HCT116 (cell line): ENCODE results near the gene DDHD1.

ENCODE experiments used
- ELF1 ChIP-seq: IDR thresholded peaks from 2 replicates; pipeline ENCODE4 v1.6.1; 2012; ENCODE audit warnings: low read depth, borderline replicate concordance
- EZH2 ChIP-seq: fragments of 200-600 bp; sonication (generic); IDR thresholded peaks from 2 replicates; pipeline ENCODE4 v1.6.1; 2017; ENCODE audit warnings: antibody characterized with exemption, mixed run types
- EZH2phosphoT487 ChIP-seq: fragments of 200-600 bp; IDR thresholded peaks from 2 replicates; pipeline ENCODE4 v1.6.1; 2018; ENCODE audit warnings: antibody characterized with exemption, borderline replicate concordance
- POLR2AphosphoS5 ChIP-seq: IDR thresholded peaks from 2 replicates; pipeline ENCODE4 v1.6.1; 2011; ENCODE audit warnings: mild to moderate bottlenecking, low read depth, low read length, moderate library complexity
- SP1 ChIP-seq: IDR thresholded peaks from 2 replicates; pipeline ENCODE4 v1.6.1; 2012; ENCODE audit warnings: low read depth
- ZFX ChIP-seq: fragments of 450-650 bp; IDR thresholded peaks from 2 replicates; pipeline ENCODE4 v1.6.1; 2017
- TF ChIP-seq, protein P1 (sequence below), 3 experiments: fragments of 200-600 bp in 1 of 3; sonication (generic) in 1 of 3; IDR thresholded peaks in 2 of 3; conservative IDR thresholded peaks in 1 of 3; 2 replicates each; pipeline ENCODE4 v1.5.1; 2012 to 2017; ENCODE audit warnings: low read depth in 2 of 3, low read length in 2 of 3, antibody characterized with exemption in 1 of 3, borderline replicate concordance in 1 of 3, control low read depth in 1 of 3, mild to moderate bottlenecking in 1 of 3, mixed read lengths in 1 of 3, mixed run types in 1 of 3, moderate library complexity in 1 of 3; ENCODE audit not compliant: insufficient read depth in 1 of 3

DNA sequence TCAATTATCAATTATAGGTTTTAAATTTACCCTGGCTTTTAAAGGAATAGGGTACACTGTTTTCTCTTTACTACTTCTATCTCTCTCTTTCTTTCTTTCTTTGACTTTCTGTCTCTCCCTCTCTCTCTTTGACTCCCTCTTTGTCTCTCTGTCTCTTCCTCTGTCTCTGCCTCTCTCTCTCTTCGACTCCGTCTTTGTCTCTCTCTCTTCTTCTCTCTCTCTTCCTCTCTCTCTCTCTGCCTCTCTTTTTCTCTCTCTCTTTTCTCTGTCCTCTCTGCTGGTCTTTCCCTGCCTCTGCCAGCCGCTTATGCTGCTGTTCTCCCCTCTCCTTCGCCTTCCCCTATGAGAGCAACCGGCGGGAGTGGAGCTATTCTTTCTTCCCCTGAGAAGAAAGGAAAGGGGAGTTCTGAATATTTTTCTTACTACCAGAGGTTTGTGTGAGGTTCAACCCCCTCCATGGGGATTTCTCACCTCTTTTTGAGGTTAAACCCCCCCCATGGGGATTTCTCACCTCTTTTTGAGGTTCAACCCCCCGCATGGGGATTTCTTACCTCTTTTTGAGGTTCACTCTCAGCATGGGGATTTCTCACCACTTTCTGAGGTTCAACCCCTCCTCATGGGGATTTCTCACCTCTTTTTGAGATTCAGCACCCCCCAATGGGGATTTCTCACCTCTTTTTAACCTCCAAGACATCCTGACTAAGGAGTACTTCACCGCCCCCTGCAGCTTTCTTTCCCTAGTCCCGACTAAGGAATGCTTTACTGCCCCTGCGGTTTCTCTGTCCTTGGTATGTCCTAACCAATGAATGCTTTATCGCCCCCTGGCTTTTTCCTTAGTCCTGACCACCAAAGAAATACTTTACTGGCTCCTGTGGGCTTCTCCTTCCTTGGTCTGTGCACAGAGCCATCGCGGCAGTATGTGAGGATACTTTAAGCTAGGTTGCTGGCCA lies 27.4 kb upstream of the DDHD1 start:
- TF ChIP-seq SP1 (no peak), ELF1 (no peak), POLR2AphosphoS5 (no peak), EZH2phosphoT487 (no peak), ZFX (no peak), EZH2 (no peak)
- TF ChIP-seq, protein P1, sequence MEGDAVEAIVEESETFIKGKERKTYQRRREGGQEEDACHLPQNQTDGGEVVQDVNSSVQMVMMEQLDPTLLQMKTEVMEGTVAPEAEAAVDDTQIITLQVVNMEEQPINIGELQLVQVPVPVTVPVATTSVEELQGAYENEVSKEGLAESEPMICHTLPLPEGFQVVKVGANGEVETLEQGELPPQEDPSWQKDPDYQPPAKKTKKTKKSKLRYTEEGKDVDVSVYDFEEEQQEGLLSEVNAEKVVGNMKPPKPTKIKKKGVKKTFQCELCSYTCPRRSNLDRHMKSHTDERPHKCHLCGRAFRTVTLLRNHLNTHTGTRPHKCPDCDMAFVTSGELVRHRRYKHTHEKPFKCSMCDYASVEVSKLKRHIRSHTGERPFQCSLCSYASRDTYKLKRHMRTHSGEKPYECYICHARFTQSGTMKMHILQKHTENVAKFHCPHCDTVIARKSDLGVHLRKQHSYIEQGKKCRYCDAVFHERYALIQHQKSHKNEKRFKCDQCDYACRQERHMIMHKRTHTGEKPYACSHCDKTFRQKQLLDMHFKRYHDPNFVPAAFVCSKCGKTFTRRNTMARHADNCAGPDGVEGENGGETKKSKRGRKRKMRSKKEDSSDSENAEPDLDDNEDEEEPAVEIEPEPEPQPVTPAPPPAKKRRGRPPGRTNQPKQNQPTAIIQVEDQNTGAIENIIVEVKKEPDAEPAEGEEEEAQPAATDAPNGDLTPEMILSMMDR (IDR thresholded peaks at IDR 0.05 in 2 of 3, conservative IDR thresholded peaks at IDR 0.05 in 1 of 3; ENCODE audit: borderline replicate concordance in 1 of 3, insufficient read depth in 1 of 3, low read depth in 2 of 3, low read length in 2 of 3): peak; percentile 47 to 64 (median 59); a peak in 5 of 6 replicates
